Large intestine (tissue), 3 donors: ENCODE results near the gene KCNQ1. TPM values are rescaled to one million over a fixed set of nuclear protein-coding genes. Genes with fewer than 3 reads are reported as not detected.

Experiments
- DNase-seq, 2 donors: peaks; one replicate each; pipeline versions ENCODE4 v3.0.0 to v3.0.0-alpha.2; 2013
- H3K27ac ChIP-seq: one replicate; pipeline ENCODE4 v1.5.1; 2013; ENCODE audit warnings: low read length
- H3K27me3 ChIP-seq: 2 replicates; pipeline ENCODE4 v1.6.1; 2013; ENCODE audit warnings: low read length; ENCODE audit not compliant: control insufficient read depth, insufficient read depth
- H3K36me3 ChIP-seq: 2 replicates; pipeline ENCODE4 v1.6.1; 2013; ENCODE audit warnings: low read length; ENCODE audit not compliant: control insufficient read depth, insufficient read depth
- H3K4me1 ChIP-seq: one replicate; pipeline ENCODE4 v1.6.1; 2013; ENCODE audit warnings: low read length; ENCODE audit not compliant: control insufficient read depth, insufficient read depth
- H3K4me3 ChIP-seq: one replicate; pipeline ENCODE4 v1.5.1; 2013; ENCODE audit warnings: low read length
- H3K9me3 ChIP-seq: one replicate; pipeline ENCODE4 v1.6.1; 2013; ENCODE audit warnings: mild to moderate bottlenecking, low read depth, low read length, moderate library complexity; ENCODE audit not compliant: control insufficient read depth
- WGBS: methylation state at CpG from one replicate; pipeline ENCODE4 v1.1.5; 2013; ENCODE audit warnings: low lambda C conversion rate; ENCODE audit not compliant: insufficient coverage; 5-methylcytosine and 5-hydroxymethylcytosine counted together
- polyA plus RNA-seq: library from polyadenylated mRNA; unstranded; fragments of 120-200 nt; gene quantifications from one replicate; pipeline ENCODE4 v1.2.1, GENCODE V29; 2013

Gene KCNQ1
- polyA plus RNA-seq, 1 donor = 19.5 TPM

DNA sequence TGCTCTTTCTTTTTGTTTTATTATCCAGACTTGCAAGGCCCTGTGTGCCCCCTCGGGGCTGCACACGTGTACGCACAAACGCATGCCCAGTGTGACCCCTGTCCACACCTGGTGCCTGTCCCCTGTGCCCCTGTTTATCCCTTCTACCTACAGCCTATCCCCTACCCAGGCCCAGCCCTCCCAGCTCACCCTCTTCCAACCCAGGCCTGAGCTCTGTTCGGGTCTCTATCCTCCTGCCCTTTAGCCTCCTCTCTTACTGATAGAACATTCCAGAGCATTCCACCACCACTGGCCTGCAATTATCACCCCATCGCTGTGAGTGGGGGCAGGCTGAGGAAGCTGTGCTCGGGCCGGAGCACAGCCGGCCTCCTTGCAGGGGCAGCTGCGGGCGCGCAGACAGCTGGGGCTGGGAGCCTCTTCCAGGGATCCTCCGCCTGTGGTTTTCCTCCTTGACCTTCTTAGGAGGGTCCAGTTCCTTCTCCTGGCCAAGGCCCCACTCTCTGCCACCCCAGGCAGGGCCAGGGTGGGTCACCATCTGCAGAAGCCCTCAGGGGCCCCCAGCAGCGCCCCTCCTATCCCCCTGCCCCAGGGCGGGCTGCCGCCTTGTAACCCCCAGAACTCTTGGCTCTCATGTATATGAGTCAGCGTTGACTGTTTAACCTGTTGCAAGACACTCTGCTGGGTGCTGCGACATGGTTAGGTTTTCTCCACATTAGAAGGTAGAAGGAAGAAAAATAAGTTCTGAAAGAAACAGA lies 296.7 kb downstream of the KCNQ1 start:
- WGBS = no CpG with 5 or more reads among the region's 18 CpGs
- Histone ChIP-seq H3K27me3 (no peaks in the 10 kb centered on the region), H3K4me1 (peaks cover 63% of the 10 kb centered on the region), H3K9me3 (peaks cover 4% of the 10 kb centered on the region), H3K4me3 (no peak overlapping the region), H3K36me3 (no peaks in the 10 kb centered on the region), H3K27ac (peak overlapping the region; percentile 76)
- peak; percentile 51 to 76 for DNase-seq

DNA sequence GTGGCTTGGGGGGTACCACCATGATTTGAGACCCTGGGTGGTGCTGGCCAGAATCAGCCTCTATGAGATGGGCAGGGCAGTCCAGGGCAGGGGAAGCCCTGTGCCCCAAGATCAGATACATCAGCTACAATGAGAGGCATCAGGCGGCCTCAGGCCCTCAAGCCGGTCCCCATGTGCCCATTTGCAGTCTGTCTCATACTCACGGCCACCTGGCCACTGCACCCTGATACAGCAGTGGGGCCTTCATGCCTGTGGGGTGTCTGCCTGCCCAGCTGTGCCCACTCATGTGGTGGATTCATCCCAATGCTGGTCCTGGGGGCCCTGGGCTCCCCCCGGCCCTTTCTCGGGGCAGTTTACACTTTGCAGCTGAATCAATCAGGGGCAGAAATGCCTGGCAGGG lies 297.4 kb downstream of the KCNQ1 start:
- H3K27ac ChIP-seq = peak overlapping the region; percentile 76
- peak in 1 of 2 donors; percentile 29 for DNase-seq
- H3K27me3 ChIP-seq = no peaks in the 10 kb centered on the region
- H3K4me1 ChIP-seq = peaks cover 57% of the 10 kb centered on the region
- H3K9me3 ChIP-seq = peaks cover 4% of the 10 kb centered on the region
- H3K36me3 ChIP-seq = no peaks in the 10 kb centered on the region
- WGBS = no CpG with 5 or more reads among the region's 5 CpGs
- no peak overlapping the region for H3K4me3 ChIP-seq

DNA sequence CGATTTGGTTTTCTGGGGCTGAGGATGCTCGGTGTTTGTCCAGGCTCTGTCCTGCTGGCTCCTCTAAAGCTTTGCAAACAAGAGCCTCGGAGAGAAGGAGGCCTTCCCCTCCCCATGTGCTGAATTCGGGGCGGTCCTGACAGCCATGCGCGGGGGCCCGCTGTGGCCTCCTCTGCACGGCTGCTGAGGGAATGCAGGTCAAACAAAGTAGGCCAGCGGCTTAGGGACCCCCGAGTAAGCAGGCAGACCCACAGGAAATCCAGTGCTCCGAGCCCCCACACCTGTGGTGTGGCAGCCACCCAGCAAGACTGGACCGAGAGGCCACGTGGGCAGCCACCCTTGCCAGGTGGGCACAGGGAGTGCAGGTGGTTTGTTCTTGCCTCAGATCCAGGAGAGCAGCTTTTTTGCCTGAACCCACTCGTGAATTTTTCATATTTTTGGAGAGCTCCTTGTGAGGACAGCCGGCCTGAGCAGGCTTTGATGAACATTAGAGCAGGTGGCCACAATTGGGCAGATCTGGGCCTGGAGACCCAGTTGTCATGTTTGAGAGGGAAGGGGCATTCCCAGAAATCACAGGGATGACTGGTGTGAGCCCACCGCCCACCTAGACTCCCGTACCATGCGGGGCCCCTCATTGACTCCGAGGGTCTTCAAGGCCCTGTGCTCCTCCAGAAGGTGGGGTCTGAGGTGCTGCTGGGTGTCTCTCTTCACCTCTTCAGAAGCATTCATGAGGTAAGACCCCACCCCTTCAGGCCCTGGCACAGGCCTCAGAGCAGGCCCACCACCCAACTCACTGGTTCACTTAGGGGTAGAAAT lies 298.0 kb downstream of the KCNQ1 start:
- DNase-seq = no peak
- WGBS = 60% methylated on average over 1 of the region's 20 CpGs
- no peaks in the 10 kb centered on the region for H3K36me3 ChIP-seq
- no peaks in the 10 kb centered on the region for H3K27me3 ChIP-seq
- peaks cover 51% of the 10 kb centered on the region for H3K4me1 ChIP-seq
- H3K4me3 ChIP-seq = no peak overlapping the region
- H3K27ac ChIP-seq = peak overlapping the region; percentile 76
- peaks cover 4% of the 10 kb centered on the region for H3K9me3 ChIP-seq

DNA sequence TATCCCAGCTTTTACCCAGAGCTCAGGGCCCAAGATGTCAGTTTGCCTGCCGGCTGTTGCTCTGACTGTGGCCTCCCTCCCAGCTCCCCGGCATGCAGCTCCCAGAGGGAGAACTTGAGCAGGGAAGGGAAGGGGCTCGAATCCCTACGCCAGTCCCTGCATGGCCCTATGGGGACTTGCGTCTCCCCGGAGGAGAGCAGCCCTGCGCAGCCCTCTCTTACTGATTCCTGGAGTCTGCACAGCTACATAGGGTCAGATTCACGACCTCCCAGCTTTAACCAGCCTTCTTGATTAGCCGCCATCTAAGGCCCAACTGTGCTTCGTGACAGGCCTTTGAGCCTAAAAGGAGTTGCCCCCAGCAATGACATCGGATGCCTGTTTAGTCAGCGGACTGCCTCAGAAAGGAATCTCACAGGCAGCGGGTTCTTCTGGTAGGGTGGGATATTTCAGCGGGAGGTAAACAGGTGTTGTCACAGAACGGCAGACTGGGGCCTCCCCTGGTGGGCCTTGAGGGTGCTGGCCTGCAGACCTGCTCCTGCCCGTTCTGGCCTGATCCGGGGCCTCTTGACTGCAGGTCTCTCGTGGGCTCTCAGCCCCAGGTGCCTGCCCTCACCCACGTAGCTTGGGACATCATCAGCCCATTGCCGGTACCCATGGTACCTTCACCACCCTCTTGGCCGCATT lies 298.8 kb downstream of the KCNQ1 start:
- Histone ChIP-seq H3K4me3 (no peak overlapping the region), H3K36me3 (no peaks in the 10 kb centered on the region), H3K27me3 (no peaks in the 10 kb centered on the region), H3K4me1 (peaks cover 46% of the 10 kb centered on the region), H3K9me3 (peaks cover 4% of the 10 kb centered on the region), H3K27ac (no peak overlapping the region)
- no peak for DNase-seq
- WGBS = no CpG with 5 or more reads among the region's 21 CpGs

DNA sequence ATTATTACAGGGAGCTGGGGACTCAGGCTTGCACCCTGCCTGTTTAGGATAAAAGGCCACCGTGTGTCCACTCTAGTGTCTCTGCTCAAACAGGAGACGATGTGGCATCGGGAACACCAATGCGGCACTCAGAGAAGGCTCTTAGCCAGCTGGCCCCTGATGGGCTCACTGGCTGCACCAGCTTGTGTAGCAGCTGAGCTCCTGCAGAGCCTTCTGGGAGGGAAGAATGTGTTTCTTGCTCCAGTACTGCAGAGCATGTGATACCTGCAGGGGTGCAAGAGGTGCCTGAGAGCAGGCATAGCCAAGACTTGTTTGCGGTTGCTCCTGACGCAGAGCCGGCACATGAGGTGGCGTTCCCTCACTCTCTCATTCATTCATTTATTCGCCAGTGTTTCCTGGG lies 299.4 kb downstream of the KCNQ1 start:
- H3K4me1 ChIP-seq = peaks cover 44% of the 10 kb centered on the region
- H3K36me3 ChIP-seq = no peaks in the 10 kb centered on the region
- no CpG with 5 or more reads among the region's 9 CpGs for WGBS
- peaks cover 4% of the 10 kb centered on the region for H3K9me3 ChIP-seq
- no peaks in the 10 kb centered on the region for H3K27me3 ChIP-seq
- H3K27ac ChIP-seq = no peak overlapping the region
- no peak overlapping the region for H3K4me3 ChIP-seq
- no peak for DNase-seq

DNA sequence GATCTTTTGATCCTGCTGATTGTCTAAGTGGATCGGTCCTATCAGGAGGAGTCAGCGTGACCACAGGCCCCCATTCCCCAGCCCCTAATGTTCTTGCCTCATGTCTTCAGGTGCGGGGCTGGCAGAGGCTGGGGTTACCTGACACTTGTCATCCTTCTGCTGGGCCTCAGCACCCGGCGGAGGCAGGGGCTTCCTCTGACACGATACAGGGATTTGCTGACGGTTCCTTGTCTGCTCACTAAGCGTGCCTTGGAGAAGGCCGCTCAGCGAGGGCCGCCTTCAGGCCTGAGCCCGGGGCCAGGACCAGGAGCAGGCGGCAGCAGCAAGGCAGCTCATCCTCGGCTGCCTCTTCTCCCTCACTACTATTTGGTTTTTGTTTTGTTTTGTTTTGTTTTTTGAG lies 300.7 kb downstream of the KCNQ1 start:
- no CpG with 5 or more reads among the region's 14 CpGs for WGBS
- Histone ChIP-seq H3K27ac (no peak overlapping the region), H3K4me3 (no peak overlapping the region), H3K9me3 (peaks cover under 1% of the 10 kb centered on the region), H3K4me1 (peaks cover 32% of the 10 kb centered on the region), H3K27me3 (no peaks in the 10 kb centered on the region), H3K36me3 (no peaks in the 10 kb centered on the region)
- no peak for DNase-seq

DNA sequence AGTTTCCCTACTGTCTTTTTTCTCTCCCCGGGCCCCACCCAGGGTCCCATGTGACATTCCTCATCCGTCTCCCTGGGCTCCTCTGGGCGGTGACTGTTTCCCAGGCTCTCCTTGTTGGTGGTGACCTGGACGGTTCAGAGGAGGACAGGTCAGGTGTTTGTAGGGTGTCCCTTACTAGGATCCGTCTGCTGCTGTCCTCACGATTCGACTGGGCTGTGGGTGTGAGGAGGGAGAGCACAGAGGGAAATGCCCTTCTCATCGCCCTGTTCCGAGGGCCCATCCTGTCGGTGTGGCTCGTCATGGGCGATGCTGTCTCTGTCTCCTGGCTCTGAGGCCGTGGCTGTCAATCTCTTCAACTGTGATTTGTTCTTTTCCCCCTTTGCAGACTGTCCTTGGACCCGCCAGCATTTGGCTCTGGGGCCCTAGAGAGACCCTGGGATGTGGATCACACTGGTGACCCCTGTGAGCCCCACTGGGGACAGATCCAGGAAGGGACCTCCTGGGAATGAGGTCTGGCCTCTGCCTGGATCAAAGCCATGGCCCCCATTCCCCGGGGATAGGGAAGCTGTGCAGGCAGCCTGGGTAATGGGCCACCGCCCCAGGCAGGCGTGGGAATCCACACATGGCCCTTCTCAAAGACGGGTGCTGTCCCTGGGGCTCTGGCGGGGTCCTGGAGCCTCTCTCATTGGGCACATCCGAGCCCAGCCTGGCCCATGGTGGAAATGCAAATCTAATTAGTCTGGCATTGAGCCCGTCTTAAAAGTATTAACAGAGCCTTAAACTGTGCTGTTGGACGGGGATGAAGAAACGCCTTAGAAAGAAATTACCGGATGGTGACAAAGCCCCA lies 301.8 kb downstream of the KCNQ1 start:
- Histone ChIP-seq H3K27me3 (no peaks in the 10 kb centered on the region), H3K4me3 (no peak overlapping the region), H3K9me3 (no peaks in the 10 kb centered on the region), H3K27ac (no peak overlapping the region), H3K4me1 (peaks cover 21% of the 10 kb centered on the region), H3K36me3 (no peaks in the 10 kb centered on the region)
- no CpG with 5 or more reads among the region's 24 CpGs for WGBS
- DNase-seq = no peak

DNA sequence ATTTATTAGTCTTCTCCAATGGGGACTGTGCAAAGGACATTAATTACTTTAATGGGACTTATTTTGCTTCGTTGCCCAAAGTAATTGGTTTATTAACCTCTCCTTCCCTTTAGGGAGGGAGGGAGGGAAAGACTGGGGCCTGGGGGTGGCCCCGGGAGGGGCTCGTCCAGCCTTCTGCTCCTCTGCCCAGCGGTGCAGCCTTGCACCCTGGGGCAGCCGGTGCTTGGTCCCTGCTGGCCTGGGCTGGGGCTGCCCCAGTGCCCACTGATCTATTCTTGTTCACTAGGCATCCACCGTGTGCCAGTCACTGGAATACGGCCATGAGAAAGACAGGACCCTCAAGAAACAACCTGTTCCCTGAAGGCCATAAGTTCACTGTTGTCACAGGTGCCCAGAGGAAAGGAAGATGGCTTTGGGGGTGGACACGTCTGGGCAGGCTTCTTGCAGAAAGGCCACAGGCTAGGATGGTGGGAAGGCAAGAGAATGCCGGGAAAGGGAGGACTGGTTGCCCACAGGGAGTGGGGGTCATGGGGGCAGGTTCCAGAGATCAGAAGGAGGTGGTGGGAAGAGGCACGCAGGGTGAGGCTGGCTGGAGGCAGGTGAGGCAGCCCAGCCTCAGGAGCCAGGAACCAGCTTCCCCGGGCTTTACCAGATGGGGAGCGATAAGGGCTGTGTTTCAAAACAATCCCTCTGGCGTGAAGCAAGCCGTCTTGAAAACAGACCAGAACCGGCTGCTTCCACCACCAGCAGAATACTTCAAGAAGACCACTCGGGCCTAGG lies 302.6 kb downstream of the KCNQ1 start:
- H3K4me1 ChIP-seq = peaks cover 13% of the 10 kb centered on the region
- H3K4me3 ChIP-seq = no peak overlapping the region
- no CpG with 5 or more reads among the region's 16 CpGs for WGBS
- H3K27me3 ChIP-seq = no peaks in the 10 kb centered on the region
- H3K36me3 ChIP-seq = no peaks in the 10 kb centered on the region
- H3K27ac ChIP-seq = no peak overlapping the region
- DNase-seq = no peak
- no peaks in the 10 kb centered on the region for H3K9me3 ChIP-seq

DNA sequence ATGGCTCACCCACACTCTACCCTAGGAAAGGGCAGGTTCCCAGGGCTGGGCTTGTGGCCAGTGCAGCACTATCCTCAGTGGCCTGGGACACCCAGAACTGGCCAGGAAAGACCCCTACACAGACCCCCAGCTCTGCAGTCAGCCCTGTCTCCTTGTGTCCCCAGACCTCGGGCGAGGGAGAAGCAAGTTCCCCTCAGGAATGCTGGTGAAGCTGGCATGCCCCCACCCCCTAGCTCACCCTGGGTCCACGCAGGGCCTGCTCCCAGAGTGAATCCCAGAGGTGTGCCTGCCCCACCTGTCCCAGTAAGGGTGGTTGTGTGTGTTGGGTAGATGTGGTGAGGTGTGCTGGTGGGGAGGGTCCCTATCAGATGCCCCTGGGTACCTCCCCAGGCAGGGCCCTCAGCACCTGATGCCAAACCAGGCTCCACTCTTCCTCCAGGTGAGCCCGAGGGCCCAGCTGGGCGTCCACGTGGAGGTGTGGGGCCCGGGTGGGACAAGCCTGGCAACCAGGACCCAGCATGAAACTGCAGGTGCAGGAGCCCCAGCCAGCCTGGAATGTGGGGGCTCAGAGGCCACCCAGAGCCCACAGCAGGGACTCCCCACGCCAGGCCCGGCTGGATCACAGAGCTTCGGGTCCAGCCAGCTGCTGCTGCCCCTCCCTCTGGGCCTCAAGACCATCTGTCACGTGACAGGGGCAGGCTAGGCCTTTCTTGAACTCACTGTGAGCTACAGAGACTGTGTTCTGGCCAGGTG lies 303.4 kb downstream of the KCNQ1 start:
- DNase-seq = no peak
- H3K4me3 ChIP-seq = no peak overlapping the region
- no peaks in the 10 kb centered on the region for H3K36me3 ChIP-seq
- no CpG with 5 or more reads among the region's 11 CpGs for WGBS
- no peaks in the 10 kb centered on the region for H3K9me3 ChIP-seq
- no peaks in the 10 kb centered on the region for H3K27me3 ChIP-seq
- peaks cover 7% of the 10 kb centered on the region for H3K4me1 ChIP-seq
- no peak overlapping the region for H3K27ac ChIP-seq
